ENCODE data around the gene ZFPL1.
A peak's percentile ranks its signal among the peaks of the same experiment; 100 is the strongest.

The ZFPL1 gene

GRCh38 chr11:65109231-65110198 lies 25.5 kb downstream of the ZFPL1 start:
- TF ChIP-seq ARNTL (CRISPR knock-in tag; IDR thresholded peaks at IDR 0.05; ENCODE audit: borderline replicate concordance, low read depth) (no peak), CSDC2 (CRISPR knock-in tag; IDR thresholded peaks at IDR 0.05) (no peak), TCF4 (CRISPR knock-in tag; IDR thresholded peaks at IDR 0.05; ENCODE audit: borderline replicate concordance) (no peak), SNAI2 (CRISPR knock-in tag; IDR thresholded peaks at IDR 0.05) (no peak)
- no peak for ATAC-seq

- TF ChIP-seq CSRNP3 (CRISPR knock-in tag; IDR thresholded peaks at IDR 0.05), result no peak
- TF ChIP-seq TOX (CRISPR knock-in tag; IDR thresholded peaks at IDR 0.05; ENCODE audit: borderline replicate concordance), result no peak
These were observed 26.4 kb downstream of the ZFPL1 start for GRCh38 chr11:65110354-65110861.

GRCh38 chr11:65111159-65111743 lies 27.2 kb downstream of the ZFPL1 start:
- no peak for TF ChIP-seq TCF4 (CRISPR knock-in tag; IDR thresholded peaks at IDR 0.05; ENCODE audit: borderline replicate concordance)
- no peak for TF ChIP-seq ZNF70 (CRISPR knock-in tag; IDR thresholded peaks at IDR 0.05)
- no peak for TF ChIP-seq BACH2 (CRISPR knock-in tag; IDR thresholded peaks at IDR 0.05; ENCODE audit: borderline replicate concordance)
- TF ChIP-seq ZFP3 (CRISPR knock-in tag; IDR thresholded peaks at IDR 0.05), result no peak
- TF ChIP-seq PPARA (CRISPR knock-in tag; IDR thresholded peaks at IDR 0.05; ENCODE audit: borderline replicate concordance), result no peak
- no peak for TF ChIP-seq TSHZ2 (CRISPR knock-in tag; IDR thresholded peaks at IDR 0.05)
- no peak for TF ChIP-seq ARNTL (CRISPR knock-in tag; IDR thresholded peaks at IDR 0.05; ENCODE audit: borderline replicate concordance, low read depth)
- TF ChIP-seq GLIS3 (CRISPR knock-in tag; IDR thresholded peaks at IDR 0.05), result no peak
- TF ChIP-seq OSR1 (CRISPR knock-in tag; IDR thresholded peaks at IDR 0.05), result no peak
- TF ChIP-seq ZFP30 (CRISPR knock-in tag; IDR thresholded peaks at IDR 0.05), result no peak
- no peak for TF ChIP-seq POU6F1 (CRISPR knock-in tag; IDR thresholded peaks at IDR 0.05; ENCODE audit: borderline replicate concordance, low read depth)
- no peak for TF ChIP-seq ZNF8 (CRISPR knock-in tag; IDR thresholded peaks at IDR 0.05)
- TF ChIP-seq SNAI2 (CRISPR knock-in tag; IDR thresholded peaks at IDR 0.05), result no peak
- TF ChIP-seq CSDC2 (CRISPR knock-in tag; IDR thresholded peaks at IDR 0.05), result no peak
- no peak for TF ChIP-seq ISL1 (CRISPR knock-in tag; IDR thresholded peaks at IDR 0.05)
- TF ChIP-seq ZC3H10 (CRISPR knock-in tag; IDR thresholded peaks at IDR 0.05), result no peak
- TF ChIP-seq RARB (CRISPR knock-in tag; IDR thresholded peaks at IDR 0.05), result no peak
- no peak; the same call in 2 of the 3 replicates for ATAC-seq

More at GRCh38 chr11:65110354-65110861, 26.4 kb downstream of the ZFPL1 start:
- ATAC-seq, result peak; percentile 60

GRCh38 chr11:65111744-65112545 lies 27.9 kb downstream of the ZFPL1 start, which contains the start of gene TM7SF2:
Gene TM7SF2, plus strand, starts transcription at chr11:65111872. Its CDS starts 144 bp downstream, at chr11:65112016.
- peak; percentile 73; the same call in 1 of the 2 replicates for TF ChIP-seq PATZ1 (CRISPR knock-in tag; IDR thresholded peaks at IDR 0.05; ENCODE audit: borderline replicate concordance)
- peak; percentile 38; the same call in 1 of the 2 replicates for TF ChIP-seq ZFP30 (CRISPR knock-in tag; IDR thresholded peaks at IDR 0.05)
- TF ChIP-seq CSRNP3 (CRISPR knock-in tag; IDR thresholded peaks at IDR 0.05), result 0 out of 2 replicates have a peak, but pooled peaks have one; percentile 24
- 0 out of 2 replicates have a peak, but pooled peaks have one; percentile 60 for TF ChIP-seq ESRRG (CRISPR knock-in tag; IDR thresholded peaks at IDR 0.05)
- TF ChIP-seq PPARA (CRISPR knock-in tag; IDR thresholded peaks at IDR 0.05; ENCODE audit: borderline replicate concordance), result no peak
- ATAC-seq, result peak; percentile 86
